ENCODE measurements around the gene RIMKLA. TPM values are rescaled to one million over a fixed set of nuclear protein-coding genes. Genes with fewer than 3 reads are reported as not detected.

RIMKLA gene
- total and polyA plus RNA-seq, 2 of the 13 experiments (the other 11 are each of a cell fraction or from before 2014, with no cell fraction given): 2.5 to 3.8 TPM

DNA sequence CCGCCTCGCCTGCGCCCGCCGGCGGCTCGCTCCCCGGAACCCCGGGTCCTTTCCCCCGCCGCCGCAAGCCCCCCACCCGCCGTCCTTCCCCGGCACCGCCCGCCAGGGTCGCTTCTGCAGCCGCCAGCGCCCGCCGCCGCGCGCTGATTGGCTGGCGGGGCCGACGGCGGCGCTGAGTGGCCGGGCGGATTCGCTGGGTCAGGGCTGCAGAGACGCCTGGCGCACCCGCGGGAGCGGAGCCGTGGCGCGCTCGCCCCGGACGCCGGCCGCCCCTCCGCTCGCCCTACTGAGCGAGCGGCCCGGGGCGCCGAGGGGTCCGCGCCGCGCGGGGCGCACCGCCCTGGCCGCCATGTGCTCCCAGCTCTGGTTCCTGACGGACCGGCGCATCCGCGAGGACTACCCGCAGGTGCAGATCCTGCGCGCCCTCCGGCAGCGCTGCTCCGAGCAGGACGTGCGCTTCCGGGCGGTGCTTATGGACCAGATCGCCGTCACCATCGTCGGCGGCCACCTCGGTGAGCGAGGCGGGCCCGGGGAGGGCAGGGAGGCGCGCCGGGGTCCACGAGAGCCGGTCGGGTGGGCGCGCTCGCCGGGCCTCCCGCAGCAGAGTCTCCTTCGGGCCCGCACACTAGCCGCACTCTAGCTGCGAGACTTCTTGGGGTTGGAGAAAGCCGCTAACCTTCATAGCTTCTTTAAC, at the start of gene RIMKLA (continued):
- TF ChIP-seq ZC3H4 (CRISPR knock-in tag; IDR thresholded peaks at IDR 0.05; ENCODE audit: borderline replicate concordance) (no peak), ZFP82 (CRISPR knock-in tag; IDR thresholded peaks at IDR 0.05; ENCODE audit: borderline replicate concordance) (no peak), FLYWCH1 (CRISPR knock-in tag; IDR thresholded peaks at IDR 0.05) (no peak), ZNF256 (CRISPR knock-in tag; conservative IDR thresholded peaks at IDR 0.05) (no peak), PCBP2 (optimal IDR thresholded peaks at IDR 0.05; ENCODE audit: low read depth, low read length, poor library complexity, severe bottlenecking) (no peak), ZFP62 (CRISPR knock-in tag; IDR thresholded peaks at IDR 0.05) (no peak), SP4 (CRISPR knock-in tag; IDR thresholded peaks at IDR 0.05) (no peak), GATAD1 (CRISPR knock-in tag; IDR thresholded peaks at IDR 0.05) (no peak), ZC3H13 (CRISPR knock-in tag; IDR thresholded peaks at IDR 0.05) (no peak), ZNF10 (CRISPR knock-in tag; IDR thresholded peaks at IDR 0.05; ENCODE audit: borderline replicate concordance, low read depth) (no peak), ZNF296 (CRISPR knock-in tag; conservative IDR thresholded peaks at IDR 0.05) (no peak), HOXD1 (CRISPR knock-in tag; IDR thresholded peaks at IDR 0.05) (no peak)
- TF ChIP-seq, protein P1, sequence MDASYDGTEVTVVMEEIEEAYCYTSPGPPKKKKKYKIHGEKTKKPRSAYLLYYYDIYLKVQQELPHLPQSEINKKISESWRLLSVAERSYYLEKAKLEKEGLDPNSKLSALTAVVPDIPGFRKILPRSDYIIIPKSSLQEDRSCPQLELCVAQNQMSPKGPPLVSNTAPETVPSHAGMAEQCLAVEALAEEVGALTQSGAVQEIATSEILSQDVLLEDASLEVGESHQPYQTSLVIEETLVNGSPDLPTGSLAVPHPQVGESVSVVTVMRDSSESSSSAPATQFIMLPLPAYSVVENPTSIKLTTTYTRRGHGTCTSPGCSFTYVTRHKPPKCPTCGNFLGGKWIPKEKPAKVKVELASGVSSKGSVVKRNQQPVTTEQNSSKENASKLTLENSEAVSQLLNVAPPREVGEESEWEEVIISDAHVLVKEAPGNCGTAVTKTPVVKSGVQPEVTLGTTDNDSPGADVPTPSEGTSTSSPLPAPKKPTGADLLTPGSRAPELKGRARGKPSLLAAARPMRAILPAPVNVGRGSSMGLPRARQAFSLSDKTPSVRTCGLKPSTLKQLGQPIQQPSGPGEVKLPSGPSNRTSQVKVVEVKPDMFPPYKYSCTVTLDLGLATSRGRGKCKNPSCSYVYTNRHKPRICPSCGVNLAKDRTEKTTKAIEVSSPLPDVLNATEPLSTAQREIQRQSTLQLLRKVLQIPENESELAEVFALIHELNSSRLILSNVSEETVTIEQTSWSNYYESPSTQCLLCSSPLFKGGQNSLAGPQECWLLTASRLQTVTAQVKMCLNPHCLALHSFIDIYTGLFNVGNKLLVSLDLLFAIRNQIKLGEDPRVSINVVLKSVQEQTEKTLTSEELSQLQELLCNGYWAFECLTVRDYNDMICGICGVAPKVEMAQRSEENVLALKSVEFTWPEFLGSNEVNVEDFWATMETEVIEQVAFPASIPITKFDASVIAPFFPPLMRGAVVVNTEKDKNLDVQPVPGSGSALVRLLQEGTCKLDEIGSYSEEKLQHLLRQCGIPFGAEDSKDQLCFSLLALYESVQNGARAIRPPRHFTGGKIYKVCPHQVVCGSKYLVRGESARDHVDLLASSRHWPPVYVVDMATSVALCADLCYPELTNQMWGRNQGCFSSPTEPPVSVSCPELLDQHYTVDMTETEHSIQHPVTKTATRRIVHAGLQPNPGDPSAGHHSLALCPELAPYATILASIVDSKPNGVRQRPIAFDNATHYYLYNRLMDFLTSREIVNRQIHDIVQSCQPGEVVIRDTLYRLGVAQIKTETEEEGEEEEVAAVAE (CRISPR knock-in tag; IDR thresholded peaks at IDR 0.05; ENCODE audit: borderline replicate concordance): no peak
- TF ChIP-seq, protein P2, sequence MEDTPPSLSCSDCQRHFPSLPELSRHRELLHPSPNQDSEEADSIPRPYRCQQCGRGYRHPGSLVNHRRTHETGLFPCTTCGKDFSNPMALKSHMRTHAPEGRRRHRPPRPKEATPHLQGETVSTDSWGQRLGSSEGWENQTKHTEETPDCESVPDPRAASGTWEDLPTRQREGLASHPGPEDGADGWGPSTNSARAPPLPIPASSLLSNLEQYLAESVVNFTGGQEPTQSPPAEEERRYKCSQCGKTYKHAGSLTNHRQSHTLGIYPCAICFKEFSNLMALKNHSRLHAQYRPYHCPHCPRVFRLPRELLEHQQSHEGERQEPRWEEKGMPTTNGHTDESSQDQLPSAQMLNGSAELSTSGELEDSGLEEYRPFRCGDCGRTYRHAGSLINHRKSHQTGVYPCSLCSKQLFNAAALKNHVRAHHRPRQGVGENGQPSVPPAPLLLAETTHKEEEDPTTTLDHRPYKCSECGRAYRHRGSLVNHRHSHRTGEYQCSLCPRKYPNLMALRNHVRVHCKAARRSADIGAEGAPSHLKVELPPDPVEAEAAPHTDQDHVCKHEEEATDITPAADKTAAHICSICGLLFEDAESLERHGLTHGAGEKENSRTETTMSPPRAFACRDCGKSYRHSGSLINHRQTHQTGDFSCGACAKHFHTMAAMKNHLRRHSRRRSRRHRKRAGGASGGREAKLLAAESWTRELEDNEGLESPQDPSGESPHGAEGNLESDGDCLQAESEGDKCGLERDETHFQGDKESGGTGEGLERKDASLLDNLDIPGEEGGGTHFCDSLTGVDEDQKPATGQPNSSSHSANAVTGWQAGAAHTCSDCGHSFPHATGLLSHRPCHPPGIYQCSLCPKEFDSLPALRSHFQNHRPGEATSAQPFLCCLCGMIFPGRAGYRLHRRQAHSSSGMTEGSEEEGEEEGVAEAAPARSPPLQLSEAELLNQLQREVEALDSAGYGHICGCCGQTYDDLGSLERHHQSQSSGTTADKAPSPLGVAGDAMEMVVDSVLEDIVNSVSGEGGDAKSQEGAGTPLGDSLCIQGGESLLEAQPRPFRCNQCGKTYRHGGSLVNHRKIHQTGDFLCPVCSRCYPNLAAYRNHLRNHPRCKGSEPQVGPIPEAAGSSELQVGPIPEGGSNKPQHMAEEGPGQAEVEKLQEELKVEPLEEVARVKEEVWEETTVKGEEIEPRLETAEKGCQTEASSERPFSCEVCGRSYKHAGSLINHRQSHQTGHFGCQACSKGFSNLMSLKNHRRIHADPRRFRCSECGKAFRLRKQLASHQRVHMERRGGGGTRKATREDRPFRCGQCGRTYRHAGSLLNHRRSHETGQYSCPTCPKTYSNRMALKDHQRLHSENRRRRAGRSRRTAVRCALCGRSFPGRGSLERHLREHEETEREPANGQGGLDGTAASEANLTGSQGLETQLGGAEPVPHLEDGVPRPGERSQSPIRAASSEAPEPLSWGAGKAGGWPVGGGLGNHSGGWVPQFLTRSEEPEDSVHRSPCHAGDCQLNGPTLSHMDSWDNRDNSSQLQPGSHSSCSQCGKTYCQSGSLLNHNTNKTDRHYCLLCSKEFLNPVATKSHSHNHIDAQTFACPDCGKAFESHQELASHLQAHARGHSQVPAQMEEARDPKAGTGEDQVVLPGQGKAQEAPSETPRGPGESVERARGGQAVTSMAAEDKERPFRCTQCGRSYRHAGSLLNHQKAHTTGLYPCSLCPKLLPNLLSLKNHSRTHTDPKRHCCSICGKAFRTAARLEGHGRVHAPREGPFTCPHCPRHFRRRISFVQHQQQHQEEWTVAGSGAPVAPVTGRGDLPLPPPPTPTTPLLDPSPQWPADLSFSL (CRISPR knock-in tag; IDR thresholded peaks at IDR 0.05): no peak
- TF ChIP-seq, protein P3, sequence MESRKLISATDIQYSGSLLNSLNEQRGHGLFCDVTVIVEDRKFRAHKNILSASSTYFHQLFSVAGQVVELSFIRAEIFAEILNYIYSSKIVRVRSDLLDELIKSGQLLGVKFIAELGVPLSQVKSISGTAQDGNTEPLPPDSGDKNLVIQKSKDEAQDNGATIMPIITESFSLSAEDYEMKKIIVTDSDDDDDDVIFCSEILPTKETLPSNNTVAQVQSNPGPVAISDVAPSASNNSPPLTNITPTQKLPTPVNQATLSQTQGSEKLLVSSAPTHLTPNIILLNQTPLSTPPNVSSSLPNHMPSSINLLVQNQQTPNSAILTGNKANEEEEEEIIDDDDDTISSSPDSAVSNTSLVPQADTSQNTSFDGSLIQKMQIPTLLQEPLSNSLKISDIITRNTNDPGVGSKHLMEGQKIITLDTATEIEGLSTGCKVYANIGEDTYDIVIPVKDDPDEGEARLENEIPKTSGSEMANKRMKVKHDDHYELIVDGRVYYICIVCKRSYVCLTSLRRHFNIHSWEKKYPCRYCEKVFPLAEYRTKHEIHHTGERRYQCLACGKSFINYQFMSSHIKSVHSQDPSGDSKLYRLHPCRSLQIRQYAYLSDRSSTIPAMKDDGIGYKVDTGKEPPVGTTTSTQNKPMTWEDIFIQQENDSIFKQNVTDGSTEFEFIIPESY (CRISPR knock-in tag; IDR thresholded peaks at IDR 0.05): no peak
- TF ChIP-seq, protein P4, sequence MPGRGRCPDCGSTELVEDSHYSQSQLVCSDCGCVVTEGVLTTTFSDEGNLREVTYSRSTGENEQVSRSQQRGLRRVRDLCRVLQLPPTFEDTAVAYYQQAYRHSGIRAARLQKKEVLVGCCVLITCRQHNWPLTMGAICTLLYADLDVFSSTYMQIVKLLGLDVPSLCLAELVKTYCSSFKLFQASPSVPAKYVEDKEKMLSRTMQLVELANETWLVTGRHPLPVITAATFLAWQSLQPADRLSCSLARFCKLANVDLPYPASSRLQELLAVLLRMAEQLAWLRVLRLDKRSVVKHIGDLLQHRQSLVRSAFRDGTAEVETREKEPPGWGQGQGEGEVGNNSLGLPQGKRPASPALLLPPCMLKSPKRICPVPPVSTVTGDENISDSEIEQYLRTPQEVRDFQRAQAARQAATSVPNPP (CRISPR knock-in tag; IDR thresholded peaks at IDR 0.05): no peak

Data from HepG2 (cell line).